T-helper 22 cell (primary cell): ENCODE data around the gene FOXL3.

Experiments used
- DNase-seq: peaks from one replicate; pipeline ENCODE4 v3.0.0-alpha.2; 2020; ENCODE audit warnings: low read depth

The FOXL3 gene

DNA sequence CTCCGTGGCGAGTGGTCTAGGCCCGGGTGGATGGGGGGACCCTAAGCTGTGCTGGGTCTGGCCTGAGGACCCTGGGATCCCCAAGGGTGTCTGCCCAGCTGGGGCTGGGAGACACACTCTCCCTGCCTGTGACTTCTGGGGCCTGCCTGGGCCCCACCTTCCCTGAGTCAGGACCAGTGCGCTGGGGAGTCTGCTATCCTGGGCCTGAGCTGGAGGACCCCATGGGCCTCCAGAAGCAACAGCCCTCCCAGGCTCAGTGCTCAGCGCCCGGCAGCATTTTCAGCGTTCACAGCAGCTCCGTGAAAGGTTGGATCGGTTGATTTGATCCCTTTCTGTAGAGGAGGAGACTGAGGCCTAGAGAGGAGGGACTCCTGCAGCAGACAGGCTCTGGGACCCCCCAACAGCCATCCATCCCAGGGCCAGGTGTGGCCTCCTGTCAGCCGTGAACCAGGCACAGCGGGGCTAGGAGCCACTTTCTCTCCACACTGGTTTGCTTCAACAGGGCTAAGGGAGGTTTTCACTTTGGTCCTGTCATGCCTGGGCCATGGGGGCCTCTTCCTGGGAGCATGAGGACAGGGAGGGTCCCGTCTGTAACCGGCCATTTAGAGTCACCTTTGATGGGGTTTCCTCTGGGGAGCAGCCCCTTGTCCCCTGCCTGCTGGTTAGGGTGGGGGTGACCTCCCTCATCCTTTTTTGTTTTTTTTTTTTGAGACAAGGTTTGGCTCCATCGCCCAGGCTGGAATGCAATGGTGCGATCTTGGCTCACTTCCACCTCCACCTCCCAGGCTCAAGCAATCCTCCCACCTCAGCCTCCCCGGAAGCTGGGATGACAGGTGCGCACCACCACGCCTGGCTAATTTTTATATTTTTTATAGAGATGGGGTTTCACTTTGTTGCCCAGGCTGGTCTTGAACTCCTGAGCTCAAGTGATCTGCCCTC is 12.4 kb downstream of the FOXL3 start:
- no peak for DNase-seq

DNA sequence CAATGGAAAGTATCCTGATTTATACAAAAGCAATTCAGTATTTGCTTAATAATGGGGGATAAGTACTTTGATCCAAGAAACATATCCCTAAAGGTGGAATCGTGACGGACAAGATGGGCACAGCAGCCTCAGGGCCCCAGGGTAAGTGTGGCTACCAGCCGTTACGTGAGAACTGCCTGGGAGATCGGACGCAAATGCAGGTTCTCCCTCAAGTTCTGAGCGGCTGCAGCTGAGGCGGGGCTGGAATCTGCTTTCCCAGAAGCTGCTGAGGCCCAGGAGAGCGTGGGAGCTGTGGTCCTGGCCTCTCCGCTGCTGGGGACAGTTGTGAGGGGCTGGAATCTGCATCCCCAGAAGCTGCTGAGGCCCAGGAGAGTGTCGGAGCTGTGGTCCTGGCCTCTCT is 13.5 kb downstream of the FOXL3 start:
- no peak for DNase-seq

DNA sequence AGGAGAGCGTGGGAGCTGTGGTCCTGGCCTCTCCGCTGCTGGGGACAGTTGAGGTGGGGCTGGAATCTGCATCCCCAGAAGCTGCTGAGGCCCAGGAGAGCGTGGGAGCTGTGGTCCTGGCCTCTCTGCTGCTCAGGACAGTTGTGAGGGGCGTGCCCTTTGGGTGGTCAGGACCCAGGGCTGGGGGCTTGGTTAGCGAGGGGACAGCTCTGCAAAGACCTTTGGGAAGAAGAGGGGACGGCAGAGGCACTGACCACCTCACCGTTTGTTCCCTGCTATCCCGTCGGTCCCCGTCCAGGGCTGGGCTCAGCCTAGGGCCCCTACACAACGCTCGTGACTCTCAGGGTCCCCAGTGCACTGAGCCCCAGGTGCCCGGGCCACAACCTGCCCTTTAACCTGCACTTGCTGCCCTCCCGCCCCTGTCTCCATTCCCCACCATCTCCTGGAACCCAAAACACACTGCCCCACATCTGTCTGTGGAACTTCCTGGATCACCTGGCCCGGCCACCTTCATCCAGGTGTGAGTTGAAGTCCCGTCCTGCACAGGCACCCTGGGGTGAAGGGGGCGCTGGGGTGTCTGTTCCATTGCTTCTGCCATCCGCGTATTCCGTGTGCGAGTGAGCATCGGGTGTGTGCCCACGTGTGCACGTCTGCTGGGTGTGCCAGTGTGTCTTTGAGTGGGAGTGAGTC is 14.1 kb downstream of the FOXL3 start:
- DNase-seq: no peak

DNA sequence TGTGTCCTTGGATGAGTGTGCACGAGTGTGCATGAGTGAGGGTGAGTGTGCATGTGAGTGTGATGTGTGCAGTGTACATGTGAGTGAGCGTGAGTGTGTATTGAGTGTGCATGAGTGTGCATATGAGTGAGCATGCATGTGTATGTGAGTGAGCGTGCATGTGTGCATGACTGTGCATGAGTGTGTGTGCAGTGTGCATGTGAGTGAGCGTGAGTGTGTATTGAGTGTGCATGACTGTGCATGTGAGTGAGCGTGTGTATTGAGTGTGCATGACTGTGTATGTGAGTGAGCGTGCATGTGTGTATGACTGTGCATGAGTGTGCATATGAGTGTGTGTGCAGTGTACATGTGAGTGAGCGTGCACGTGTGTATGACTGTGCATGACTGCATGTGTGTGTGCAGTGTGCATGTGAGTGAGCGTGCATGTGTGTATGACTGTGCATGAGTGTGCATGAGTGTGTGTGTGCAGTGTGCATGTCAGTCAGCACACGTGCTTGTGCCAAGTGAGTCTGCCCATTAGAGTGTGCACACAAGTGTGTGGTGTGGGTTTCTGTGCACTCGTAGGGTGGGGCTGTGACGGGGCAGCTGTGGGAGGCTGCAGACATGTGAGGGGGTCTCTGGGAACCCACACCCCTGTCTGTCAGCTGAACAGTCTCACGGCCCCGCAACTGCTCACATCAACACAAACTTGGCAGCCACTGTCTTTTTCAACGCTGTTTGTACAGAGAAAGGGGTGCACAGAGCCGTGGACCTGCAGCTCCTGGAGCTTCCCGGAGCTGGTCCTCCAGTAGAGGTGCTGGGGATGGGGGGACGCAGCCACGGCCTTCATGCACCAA is 14.8 kb downstream of the FOXL3 start:
- no peak for DNase-seq

DNA sequence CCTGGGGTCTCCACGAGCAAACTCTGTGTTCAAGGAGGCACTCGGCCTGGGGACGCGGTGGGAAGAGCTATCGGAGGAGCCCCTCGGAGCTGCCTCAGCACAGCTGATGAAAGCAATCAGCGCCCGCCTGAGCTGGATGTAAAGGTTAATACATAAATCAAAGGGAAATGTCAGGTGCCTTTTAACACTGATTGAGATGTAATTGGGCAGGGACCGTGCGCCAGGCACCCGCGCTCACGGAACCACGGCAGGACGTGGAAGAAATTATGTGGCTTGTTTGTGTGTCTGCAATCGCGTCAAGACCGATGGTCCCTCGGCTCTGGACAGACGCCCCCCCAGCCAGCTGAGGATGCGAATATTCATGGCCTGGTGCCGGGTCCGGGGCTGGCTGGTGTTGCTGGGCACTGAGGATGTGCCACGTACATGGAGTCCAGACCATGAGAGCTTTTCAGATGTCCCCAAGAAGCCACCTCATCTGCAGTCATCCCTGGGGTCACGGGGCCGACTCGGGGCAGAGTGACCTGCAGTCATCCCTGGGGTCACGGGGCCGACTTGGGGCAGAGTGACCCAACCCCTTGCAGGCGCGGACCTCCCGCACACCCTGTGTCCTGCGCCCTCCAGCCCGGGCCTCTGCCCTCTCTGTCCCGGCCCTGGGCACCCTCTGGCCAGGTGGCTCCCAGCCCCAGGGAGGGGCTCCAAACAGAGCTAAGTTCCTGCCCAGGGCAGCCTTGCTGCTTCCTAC is 15.6 kb downstream of the FOXL3 start:
- no peak for DNase-seq

- no peak for DNase-seq
Measured at GRCh38 chr7:307970-308369, 18.0 kb downstream of the FOXL3 start.

GRCh38 chr7:309586-310228 is 19.7 kb downstream of the FOXL3 start:
- no peak for DNase-seq

GRCh38 chr7:311131-311680 is 21.2 kb downstream of the FOXL3 start:
- no peak for DNase-seq

- no peak for DNase-seq
Measured at GRCh38 chr7:311796-312195, 21.8 kb downstream of the FOXL3 start.

GRCh38 chr7:312424-312823 is 22.5 kb downstream of the FOXL3 start:
- DNase-seq: no peak

DNA sequence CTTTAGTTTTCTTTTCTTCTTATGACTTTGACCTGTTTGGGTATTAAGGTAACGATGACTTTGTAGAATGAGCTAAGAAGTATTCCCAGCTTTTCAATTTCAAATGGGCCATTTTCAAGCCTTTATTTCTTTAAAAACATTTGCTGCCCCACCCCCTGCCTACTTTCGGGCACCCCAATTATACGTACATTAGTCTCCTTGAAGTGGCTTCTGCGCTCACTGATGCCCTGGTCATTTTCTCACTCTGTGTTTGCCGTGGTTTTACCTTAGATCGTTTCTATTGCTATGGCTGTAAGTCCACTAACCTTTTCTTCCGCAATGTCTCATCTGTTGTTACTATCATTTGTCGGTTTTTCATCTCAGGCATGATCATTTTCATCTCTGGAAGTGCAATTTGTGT is 24.9 kb downstream of the FOXL3 start:
- DNase-seq: no peak

DNA sequence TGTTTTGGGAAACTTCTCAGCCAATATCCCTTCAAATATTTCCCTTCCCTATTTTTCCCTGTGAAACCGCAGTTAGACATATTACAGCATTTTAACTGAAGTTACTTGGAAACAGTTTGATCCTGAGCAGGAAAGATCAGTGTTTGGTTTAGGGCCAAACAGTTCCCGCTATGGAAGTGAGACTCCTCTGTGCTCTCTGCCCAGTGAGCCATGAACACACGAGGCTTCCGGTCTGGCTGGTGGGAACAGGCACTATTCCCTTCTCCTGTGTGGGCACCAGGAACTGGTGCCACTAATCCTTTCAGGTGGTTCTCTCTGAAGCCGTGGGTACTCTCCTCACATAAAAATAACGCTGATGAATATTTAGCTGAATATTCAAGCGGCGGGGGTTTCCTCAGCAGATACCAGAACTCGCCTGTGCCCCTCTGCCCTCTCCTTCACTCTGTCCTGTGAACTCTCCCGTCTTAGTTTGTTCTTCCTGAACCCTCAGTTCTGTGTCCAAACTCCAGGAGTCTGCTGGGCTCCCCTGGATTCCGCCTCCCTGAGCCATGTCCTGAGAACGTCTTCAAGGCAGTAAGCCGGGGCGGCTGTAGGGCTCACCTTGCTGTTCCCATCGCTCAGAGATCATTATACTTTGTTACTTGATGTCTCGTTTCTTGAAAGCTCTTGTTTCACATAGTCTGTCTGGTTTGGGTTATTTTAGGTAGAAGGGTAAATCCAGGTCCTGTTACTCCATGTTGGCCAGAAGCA is 25.7 kb downstream of the FOXL3 start:
- no peak for DNase-seq

- DNase-seq: no peak
Measured at GRCh38 chr7:317643-318405, 27.9 kb downstream of the FOXL3 start.

- no peak for DNase-seq
Measured at GRCh38 chr7:318476-318875, 28.5 kb downstream of the FOXL3 start.

GRCh38 chr7:318878-319661 is 29.1 kb downstream of the FOXL3 start:
- DNase-seq: no peak

GRCh38 chr7:320297-320696 is 30.3 kb downstream of the FOXL3 start:
- no peak for DNase-seq

GRCh38 chr7:322111-322671 is 32.2 kb downstream of the FOXL3 start:
- peak; percentile 55 for DNase-seq

- DNase-seq: no peak
Measured at GRCh38 chr7:322708-323111, 32.7 kb downstream of the FOXL3 start.
